ENCODE results near the gene TMEM239.
"Not testable (repeated sequence)": the region's sequence is repeated elsewhere in the genome, so short reads cannot be mapped to it uniquely, and the experiment has no call there.

TMEM239 gene

DNA sequence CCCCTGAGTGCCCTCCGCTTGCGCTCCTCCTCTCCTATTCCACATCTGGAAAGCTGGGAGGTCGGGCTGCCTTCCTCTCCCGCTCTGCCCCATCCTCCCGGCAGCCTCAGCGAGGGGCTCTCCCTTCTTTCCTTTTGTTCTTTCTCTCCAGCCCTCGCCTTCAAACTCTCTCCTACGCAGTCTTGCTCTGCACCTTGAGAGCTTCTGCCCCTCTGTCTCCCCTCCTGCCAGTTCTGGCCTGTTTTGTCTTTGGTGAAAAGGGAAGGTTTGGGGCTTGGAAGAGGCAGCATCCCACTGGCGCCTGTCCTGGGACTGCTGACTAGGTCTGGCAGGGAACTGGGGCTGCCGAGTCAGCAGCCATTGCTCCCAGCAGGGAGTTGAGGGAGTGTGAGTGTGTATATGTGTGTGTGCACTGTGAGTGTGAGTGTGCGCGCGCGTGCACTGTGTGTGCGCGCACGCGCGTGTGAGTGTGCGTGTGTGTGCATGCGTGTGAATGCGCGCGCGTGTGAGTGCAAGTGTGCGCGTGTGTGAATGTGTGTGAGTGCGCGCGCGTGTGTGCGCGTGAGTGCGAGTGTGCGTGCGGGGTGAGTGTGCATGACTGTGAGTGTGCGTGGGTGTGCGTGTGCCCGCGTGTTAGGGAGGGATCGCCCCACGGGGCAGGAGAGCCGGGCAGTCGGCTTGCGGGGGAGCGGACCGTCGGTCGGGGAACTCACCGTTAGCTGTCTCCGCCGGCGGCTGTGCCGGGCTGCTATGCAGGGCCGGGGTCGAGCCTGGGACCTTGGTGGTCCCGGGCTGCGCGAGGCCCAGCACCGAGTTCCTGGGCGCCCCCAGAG lies 16.3 kb upstream of the TMEM239 start:
- no peak for DNase-seq

DNA sequence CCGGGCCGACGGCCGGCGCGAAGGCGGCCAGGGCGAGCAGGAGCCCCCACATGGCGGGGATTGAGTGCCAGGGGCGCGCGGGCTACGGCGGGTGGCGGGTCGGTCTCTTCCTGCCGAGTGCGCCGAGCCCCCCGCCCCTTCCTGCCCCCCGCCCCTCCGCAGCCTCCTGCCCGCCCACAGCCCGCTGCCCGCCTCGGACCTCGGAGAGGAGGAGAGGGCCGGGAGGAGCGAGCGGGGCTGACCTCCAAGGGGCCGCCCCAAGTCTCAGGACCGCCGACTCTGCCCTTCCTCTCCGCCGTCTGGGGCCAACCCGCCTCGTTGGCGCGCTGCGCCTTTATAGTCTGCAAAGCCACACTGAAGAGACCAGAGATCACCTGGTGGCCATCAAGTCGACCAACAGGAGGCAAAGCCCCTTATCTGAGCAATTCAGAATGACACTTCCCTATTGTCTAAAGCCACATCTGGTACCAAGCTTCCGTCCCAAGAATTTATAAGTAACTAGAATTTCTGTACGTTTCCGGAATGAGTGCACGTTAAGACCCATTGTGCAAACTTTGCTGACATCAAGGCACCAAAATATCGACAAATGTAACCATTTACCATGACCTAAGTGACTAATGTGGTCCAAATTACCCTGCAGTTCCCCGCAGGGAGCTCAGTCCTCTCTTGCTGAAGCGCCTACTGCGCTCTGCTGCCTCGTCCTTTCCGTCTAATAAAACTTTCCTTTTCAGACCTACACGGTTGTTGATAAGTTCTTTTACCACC lies 15.5 kb upstream of the TMEM239 start, which contains the start of gene CPXM1:
Gene CPXM1 (minus strand): TSS at position 107 of the 765 bp plus-strand sequence. CDS start 55 bp downstream, at position 52.
- DNase-seq: no peak

DNA sequence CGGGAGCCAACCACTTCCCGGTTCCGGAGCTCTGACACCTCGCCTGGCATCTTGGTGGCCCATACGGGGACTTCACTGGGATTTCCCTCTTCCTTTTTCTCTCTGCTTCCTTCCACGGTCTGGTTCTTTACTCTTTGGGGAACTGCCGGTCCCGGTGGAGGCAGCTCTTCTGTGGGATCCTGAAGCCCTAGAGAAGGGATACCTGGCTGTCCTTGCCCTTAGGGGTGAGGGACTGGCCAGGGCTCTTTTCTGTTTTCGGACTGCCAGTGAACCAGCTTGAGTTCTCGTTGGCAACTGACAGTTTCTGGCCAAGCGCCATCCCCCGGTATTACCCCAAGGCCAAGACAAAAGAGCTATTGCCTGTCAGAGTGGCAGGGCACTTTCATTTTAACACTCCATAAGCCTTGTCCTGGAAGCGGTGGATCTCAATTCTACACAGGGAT lies 14.9 kb upstream of the TMEM239 start:
- DNase-seq: no peak

DNA sequence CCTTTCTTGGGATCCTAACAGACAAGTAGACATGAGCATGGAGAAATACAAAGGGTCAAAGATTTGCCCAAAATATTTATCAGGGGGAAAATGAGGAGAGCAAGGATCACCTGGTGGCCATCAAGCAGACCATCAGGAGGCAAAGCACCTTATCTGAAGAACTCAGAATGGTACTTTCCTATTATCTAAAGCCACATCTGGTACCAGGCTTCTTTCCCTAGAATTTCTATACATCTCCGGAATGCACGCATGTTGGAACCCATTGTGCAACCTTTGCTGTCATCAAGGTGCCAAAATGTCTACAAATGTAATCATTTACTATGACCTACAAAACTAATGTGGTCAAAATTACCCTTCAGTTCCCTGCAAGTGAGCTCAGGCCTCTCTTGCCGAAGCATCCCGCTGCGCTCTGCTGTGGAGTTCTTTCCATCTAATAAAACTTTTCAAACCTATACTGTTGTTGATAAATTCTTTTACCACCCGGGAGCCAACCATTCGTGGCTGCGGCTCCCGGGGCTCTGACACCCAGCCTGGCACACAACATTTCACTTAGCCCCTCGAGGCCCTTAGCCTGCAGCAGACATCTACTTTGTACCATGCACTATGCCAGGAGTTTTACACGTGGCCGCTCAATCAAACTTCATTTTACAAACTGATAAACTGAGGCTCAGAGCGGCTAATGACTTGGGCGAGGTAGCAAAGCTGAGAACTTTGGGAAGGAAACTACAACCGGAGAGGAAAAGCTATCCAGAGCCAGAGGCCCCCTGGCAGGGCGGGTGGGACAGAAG lies 11.9 kb upstream of the TMEM239 start:
- DNase-seq: no peak

DNA sequence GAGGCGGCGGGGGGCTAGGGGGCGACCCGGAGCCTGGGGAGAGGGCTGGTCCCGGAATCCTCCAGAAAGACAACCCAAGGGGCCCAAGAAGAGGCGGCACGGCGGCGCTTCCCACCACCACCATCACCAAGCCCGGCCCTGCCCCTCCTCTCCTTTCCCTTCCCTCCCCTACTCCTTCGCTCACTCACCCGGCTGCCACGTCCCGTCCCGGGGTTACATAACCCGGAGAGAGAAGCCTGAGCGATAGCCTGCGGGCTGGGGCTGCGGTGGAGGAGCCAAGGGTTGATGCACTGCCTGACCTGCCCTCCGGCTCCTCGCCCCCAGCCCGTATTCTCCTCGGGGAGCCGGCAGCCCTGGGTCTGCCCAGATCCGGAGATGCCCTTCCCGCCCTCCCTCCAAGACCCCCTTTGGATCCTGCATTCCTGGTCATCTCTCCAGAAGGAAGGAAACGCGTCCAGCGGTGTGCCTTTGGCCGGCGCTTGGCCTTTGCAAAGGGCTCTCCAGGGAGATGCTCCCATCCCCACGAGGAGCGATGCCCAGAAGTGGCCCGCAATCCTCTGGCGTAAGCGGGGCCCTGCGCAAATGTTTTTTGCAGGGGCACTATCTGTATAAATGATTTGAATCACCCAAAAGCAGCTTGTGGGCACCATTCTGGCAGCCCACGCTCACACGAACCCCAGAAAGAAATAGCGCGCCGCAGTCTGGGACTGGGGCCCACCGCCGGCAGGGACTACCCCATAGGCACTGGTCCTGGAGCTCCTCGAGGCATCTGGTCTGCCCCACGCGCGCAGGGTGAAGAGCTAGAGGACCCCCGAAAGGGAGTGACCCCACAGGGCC lies 11.1 kb upstream of the TMEM239 start:
- DNase-seq: no peak

DNA sequence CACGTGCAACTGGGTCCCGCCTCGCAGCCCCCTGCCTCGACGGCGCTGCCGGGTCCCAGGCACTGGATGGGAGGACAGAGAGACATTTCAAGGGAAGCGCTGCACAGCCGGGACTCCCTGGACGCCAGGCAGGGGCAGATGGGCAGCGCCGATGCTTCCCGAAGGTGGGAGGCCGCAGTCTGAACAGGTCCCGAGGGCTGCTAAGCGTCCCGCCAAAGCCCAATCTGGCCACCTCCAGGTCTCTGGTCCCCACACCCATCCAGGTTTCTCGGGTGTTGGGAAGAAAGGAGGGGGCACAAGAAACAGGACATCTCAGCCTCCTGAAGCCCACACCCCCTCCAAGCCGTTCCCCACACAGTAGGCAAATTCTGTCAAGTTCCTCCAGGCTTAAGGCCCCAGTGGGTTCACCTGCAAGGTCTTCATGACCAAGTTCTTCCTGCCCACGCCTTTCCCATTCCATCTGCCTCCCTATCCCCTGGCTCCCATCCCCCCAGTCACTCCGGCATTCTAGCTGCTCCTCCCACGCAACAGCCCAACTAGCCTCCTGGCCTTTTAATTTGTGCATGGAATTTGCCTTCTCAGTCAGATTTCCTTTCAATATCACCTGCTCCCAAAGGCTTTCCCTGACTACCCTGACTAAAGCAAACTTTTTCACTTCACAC lies 10.3 kb upstream of the TMEM239 start:
- DNase-seq: no peak

DNA sequence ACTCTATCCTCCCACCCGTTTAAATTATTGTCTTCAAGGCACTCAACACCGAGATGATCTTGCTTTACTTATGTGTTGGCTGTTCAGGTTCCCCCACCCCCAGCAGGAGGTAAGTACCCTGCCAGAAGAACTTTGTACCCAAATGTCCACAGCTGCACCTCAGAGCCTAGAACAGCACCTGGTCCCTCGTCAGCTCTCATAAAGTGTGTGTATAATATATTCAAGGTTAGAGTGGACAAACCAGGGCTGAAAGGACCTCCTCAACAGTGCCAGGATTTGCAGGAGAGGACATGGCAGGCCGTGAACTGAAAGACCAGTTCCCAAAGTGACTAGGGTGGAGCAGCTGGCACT lies 9.8 kb upstream of the TMEM239 start:
- no peak for DNase-seq

DNA sequence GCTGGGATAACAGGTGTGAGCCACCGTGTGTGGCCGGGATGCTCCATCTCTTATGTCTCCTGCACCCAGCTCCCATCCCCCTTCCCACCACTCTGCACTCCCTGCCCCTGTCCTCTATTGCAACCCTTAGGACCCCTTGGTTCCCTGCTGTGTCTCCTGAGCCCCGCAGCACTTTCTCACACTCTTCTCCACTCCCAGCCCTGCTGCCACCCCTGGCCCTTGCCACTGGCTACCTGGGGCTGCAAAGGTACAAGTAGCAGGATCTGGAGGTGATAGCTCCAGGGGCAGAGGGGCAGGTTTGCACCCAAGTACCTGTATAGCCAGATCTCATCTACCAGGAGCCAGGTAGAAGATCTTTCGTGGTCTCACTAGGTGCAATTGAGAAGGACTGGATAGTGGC lies 9.1 kb upstream of the TMEM239 start:
- no peak for DNase-seq

DNA sequence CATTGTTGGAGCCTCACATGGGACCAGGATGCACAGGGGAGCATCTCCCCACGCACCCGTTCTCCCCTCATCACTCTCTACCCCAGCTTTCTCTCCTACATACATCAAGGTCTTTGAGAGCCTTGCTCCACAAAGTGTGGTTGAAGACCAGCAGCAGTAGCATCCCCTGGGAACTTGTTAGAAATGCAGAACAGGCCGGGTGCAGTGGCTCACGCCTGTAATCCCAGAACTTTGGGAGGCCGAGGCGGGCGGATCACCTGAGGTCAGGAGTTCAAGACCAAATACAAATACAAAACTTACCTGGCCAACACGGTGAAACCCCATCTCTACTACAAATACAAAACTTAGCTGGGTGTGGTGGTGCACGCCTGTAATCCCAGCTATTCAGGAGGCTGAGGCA lies 8.2 kb upstream of the TMEM239 start:
- not testable (repeated sequence) for DNase-seq

DNA sequence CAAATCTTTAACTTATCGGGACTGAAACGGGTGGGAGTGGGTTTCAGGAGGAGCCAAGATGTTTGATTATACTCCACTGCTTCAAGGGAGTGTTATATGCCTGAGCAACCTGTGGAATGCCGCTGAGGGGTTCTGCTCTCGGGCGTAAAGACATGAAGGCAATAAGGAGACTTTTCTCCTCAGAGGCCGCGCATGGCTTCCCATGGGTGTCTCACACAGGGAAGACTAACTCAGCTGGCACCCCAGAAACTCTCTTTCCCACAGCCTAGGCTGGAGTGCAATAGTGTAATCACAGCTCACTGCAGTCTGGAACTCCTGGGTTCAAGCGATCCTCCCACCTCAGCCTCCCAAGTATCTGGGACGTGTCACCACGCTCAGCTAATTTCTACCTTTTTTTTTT lies 6.5 kb upstream of the TMEM239 start:
- no peak for DNase-seq

DNA sequence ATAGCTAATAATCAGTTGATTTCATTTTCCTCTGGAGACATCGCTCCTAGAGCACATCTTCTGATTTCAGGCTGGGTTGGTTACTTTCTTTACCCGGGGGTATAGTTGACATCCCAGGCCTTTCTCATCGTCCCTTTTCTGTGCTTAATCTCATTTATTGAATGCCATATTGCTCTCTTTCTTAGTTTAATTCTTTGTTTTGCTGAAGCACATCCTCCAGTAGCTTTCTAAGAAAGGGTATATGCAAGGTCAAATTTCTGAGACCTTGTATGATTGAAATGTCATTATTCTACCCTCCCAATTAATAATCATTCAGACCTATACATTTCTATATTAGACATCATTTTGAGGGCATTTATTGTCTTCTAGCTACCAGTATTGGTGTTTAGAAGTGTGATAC lies 4.0 kb upstream of the TMEM239 start:
- DNase-seq: no peak

DNA sequence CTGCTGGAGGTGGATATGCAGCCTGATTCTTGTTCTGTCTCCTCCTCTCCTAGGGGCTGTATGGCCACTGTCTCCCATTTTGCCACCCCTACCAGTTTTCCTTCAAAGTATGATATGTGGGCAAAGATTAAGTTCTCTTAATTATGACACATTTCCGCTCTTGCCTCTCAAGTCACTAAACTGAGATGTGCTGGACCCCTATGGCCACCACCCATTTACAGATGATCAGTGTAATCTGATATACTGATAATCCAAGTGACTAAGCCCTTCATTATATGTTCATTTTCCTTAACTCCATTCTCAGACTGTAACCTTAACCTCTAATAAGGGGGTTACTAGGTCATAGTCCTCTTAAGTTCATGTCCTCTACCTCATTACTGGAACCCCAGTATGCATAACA lies 2.1 kb upstream of the TMEM239 start:
- DNase-seq: no peak

DNA sequence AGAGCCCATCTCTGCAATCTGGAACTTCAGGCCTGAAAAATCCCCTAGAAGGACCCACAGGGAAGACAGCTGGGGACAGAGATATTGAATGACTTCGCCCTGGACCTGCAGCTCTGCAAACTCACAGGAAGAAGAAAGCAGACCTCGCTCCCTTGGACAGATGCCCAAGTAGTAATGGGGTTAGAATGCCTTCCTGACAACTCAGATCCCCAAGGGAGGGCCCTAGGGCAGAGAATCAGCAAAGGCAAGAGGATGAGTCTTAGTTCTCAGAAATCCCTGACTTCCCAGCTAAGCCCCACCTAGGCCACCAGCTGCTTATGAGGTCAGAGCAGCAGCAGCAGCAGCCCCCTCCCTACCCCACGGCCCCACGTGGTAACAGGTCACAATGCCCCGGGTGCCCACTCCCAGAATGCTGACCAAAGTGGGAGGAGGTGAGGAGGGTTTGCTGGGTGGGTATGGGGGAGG lies 1.5 kb upstream of the TMEM239 start, which contains the start of gene C20orf141:
Gene C20orf141 (plus strand): TSS at position 401 of the 465 bp plus-strand sequence. CDS start 198 bp downstream, outside the sequence.
- DNase-seq: no peak

DNA sequence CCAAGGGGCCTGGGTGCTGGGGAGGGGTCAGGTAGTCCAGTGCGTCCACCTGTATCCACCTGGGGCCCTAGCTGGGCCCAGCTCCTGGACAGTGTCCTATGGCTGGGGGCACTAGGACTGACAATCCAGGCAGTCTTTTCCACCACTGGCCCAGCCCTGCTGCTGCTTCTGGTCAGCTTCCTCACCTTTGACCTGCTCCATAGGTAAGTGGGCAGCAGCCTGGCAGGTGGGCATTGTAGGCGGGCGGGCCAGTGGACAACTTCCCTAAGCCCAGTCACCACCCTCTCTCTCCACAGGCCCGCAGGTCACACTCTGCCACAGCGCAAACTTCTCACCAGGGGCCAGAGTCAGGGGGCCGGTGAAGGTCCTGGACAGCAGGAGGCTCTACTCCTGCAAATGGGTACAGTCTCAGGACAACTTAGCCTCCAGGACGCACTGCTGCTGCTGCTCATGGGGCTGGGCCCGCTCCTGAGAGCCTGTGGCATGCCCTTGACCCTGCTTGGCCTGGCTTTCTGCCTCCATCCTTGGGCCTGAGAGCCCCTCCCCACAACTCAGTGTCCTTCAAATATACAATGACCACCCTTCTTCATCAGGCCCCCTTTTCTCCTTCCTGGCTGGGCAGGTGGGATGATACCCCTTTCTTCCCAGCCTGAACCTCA lies 793 bp upstream of the TMEM239 start:
- DNase-seq: no peak

DNA sequence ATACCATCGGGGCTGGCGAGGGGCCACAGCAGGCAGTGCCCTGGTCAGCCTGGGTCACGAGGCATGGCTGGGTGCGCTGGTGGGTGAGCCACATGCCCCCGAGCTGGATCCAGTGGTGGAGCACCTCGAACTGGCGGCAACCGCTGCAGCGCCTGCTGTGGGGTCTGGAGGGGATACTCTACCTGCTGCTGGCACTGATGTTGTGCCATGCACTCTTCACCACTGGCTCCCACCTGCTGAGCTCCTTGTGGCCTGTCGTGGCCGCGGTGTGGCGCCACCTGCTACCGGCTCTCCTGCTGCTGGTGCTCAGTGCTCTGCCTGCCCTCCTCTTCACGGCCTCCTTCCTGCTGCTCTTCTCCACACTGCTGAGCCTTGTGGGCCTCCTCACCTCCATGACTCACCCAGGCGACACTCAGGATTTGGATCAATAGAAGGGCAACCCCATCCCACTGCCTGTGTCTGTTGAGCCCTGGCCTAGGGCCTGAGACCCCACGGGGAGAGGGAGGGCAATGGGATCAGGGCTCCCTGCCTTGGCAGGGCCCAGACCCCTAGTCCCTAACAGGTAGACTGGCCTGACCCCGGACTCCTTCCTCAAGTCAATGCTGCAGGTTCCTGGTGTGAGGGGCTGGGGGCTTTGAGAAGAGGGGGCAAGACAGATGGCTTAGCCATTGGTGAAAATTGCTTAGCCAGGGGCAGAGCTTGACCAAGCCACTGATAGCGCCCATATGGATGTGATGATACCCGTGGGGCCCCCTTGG lies 598 bp downstream of the TMEM239 start:
- DNase-seq: no peak

DNA sequence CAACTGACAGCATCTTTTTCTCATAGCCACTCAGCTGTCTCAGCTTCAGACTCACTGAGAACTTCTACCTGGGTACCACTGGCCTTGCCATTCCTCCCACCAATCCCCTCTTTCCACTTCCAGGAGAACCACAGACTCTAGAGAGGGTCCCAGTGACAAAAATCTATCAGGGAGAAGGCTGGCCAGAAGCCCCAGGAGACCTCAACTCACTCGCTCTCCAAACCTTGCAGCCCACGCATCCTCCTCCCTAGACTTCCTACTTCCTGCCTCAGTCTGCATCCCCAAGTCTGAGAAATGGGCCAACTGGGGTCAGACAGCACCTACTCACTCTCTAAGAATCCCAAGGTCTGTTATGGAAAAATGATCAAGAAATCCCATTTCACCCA lies 1.2 kb downstream of the TMEM239 start:
- no peak for DNase-seq

DNA sequence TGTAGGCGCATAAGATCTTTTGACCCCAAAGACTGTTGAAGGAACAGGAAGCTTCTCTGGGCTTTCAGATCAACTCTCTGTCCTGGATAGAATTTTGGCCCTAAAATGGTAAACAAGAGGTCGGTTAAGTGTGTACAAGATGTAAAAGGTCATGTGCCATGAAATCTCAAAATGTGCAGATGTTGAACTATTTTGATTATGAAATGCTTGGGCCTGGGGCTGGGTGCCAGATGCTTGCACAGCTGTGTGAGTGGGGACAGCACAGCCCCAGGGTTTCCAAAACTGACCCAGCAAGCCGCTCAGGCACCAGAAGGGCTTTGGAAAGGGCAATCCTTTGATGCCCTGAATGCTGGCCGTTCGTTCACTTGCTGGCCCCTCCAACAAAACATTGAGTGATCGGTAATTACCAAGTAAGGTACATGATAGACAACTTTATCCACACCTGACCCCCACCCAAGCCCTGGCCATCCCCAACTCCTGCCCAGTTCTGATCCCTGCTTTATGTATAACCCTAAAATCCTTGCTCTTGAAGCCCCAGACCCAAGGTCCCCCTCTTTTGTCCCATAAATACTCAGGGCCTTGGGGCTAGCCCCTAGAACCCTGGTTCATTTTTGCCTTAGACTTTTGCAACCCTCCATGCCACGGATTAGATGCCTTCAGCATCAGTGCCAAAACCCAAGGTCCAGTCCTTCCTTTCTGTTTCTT lies 1.9 kb downstream of the TMEM239 start:
- DNase-seq: no peak

DNA sequence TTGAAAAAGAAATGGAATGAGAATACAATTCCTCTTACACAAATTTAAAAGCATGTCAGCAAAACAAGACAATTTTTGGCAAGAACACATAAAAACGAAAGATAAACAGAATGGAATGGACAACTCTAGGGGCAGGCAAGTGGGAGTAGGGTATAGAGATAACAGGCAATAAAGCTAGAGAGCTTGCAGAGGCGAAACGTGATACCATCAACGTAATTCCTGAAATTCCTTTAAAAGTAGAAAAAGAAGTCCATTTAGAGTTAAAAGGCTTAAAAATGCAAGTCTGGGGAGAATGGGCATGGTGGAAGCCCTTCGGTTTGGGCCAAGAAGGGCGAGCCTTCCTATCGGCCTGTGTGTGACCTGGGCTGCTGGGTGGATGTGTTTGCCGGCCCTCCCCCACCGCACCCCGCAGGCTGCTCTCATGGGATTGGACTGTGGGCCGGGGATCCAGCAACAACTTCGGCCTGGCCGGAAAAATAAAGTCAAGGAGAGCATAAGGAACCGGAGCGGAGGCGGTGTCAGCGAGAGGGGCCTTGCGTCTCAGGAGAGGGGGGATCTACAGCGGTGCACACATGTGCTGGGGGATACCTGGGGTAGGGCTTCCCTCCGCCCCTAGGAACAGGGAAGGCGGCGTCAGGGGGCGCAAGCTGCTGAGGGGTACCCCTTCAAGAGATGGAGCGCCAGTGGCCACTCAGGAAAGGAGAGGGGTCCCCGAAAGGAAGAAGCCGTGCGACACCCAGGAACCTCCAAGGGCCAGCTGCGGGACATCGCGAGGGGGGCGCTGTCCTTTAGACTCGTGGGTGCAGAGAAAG lies 4.1 kb downstream of the TMEM239 start:
- no peak for DNase-seq

Measured in activated naive CD4-positive, alpha-beta T cell treated with Interleukin-2 at 50 U/mL for 16 hours (primary cell).